Measurements from ENCODE around the gene USPL1.

DNA sequence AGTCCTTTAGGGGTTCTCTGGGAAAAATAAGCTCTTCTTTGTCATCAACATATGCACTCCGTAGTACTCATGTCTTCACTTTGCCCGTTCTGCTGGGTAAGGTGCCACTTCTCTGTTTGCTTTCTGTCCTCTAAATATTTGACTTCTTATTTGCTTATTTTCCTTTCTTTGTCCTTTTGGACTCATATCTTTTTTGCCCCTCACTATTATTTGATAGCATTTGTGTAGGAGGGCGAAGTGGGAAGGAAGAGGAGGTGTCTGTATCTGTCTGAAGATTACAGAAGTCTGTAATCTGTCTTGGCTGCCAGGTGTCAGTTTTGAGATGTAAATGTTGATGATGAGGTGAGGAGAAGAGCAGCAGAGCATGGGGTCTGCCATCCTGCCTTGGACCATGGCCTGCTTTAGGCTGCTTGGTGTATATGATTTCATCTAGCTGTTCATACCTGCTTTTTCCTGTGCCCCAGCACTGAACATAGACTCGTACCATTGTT is 30.8 kb downstream of the USPL1 start:
- TF ChIP-seq POLR2AphosphoS5 (IDR thresholded peaks at IDR 0.05) (no peak), EZH2 (IDR thresholded peaks at IDR 0.05; ENCODE audit: borderline replicate concordance, insufficient read depth, low read length, poor library complexity, severe bottlenecking) (no peak), EP300 (conservative IDR thresholded peaks at IDR 0.05; ENCODE audit: poor library complexity, severe bottlenecking) (no peak), RAD21 (conservative IDR thresholded peaks at IDR 0.05) (no peak), SMC3 (conservative IDR thresholded peaks at IDR 0.05; ENCODE audit: poor library complexity) (no peak), TAF1 (IDR thresholded peaks at IDR 0.05; ENCODE audit: low read depth) (no peak)
- TF ChIP-seq, protein P1, sequence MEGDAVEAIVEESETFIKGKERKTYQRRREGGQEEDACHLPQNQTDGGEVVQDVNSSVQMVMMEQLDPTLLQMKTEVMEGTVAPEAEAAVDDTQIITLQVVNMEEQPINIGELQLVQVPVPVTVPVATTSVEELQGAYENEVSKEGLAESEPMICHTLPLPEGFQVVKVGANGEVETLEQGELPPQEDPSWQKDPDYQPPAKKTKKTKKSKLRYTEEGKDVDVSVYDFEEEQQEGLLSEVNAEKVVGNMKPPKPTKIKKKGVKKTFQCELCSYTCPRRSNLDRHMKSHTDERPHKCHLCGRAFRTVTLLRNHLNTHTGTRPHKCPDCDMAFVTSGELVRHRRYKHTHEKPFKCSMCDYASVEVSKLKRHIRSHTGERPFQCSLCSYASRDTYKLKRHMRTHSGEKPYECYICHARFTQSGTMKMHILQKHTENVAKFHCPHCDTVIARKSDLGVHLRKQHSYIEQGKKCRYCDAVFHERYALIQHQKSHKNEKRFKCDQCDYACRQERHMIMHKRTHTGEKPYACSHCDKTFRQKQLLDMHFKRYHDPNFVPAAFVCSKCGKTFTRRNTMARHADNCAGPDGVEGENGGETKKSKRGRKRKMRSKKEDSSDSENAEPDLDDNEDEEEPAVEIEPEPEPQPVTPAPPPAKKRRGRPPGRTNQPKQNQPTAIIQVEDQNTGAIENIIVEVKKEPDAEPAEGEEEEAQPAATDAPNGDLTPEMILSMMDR (IDR thresholded peaks at IDR 0.05; ENCODE audit: poor library complexity, severe bottlenecking) = no peak
- TF ChIP-seq, protein P2, sequence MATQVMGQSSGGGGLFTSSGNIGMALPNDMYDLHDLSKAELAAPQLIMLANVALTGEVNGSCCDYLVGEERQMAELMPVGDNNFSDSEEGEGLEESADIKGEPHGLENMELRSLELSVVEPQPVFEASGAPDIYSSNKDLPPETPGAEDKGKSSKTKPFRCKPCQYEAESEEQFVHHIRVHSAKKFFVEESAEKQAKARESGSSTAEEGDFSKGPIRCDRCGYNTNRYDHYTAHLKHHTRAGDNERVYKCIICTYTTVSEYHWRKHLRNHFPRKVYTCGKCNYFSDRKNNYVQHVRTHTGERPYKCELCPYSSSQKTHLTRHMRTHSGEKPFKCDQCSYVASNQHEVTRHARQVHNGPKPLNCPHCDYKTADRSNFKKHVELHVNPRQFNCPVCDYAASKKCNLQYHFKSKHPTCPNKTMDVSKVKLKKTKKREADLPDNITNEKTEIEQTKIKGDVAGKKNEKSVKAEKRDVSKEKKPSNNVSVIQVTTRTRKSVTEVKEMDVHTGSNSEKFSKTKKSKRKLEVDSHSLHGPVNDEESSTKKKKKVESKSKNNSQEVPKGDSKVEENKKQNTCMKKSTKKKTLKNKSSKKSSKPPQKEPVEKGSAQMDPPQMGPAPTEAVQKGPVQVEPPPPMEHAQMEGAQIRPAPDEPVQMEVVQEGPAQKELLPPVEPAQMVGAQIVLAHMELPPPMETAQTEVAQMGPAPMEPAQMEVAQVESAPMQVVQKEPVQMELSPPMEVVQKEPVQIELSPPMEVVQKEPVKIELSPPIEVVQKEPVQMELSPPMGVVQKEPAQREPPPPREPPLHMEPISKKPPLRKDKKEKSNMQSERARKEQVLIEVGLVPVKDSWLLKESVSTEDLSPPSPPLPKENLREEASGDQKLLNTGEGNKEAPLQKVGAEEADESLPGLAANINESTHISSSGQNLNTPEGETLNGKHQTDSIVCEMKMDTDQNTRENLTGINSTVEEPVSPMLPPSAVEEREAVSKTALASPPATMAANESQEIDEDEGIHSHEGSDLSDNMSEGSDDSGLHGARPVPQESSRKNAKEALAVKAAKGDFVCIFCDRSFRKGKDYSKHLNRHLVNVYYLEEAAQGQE (IDR thresholded peaks at IDR 0.05; ENCODE audit: borderline replicate concordance) = no peak

Data from neural cell (in vitro differentiated cells).